SK-N-MC (cell line): ENCODE data around the gene VTCN1.
"Not testable (repeated sequence)": the region's sequence is repeated elsewhere in the genome, so short reads cannot be mapped to it uniquely, and the experiment has no call there.

Source experiments
- EZH2 ChIP-seq: fragments of 200-600 bp; sonication (generic); IDR thresholded peaks from one replicate; pipeline ENCODE4 v1.6.1; 2017; ENCODE audit warnings: antibody characterized with exemption
- POLR2AphosphoS5 ChIP-seq: IDR thresholded peaks from 2 replicates; pipeline ENCODE4 v1.6.1; 2012; ENCODE audit warnings: mild to moderate bottlenecking, low read depth, low read length, borderline replicate concordance

GRCh38 chr1:117119144-117119543 is 91.6 kb downstream of the VTCN1 start:
- TF ChIP-seq EZH2, POLR2AphosphoS5: not testable (repeated sequence)
